ENCODE data around the gene SLC9A7.
A peak's percentile ranks its signal among the peaks of the same experiment; 100 is the strongest.

SLC9A7 gene

GRCh38 chrX:46665232-46666152, 93.4 kb downstream of the SLC9A7 start:
- no peak for DNase-seq (ENCODE audit: low read depth)
- no peak for TF ChIP-seq CTCF (IDR thresholded peaks at IDR 0.05; ENCODE audit: insufficient read depth, low read depth, low read length, missing control alignments)
- no peak overlapping the region for H3K4me3 ChIP-seq (ENCODE audit: low read depth, low read length)

- no peak for DNase-seq (ENCODE audit: low read depth)
- no peak for TF ChIP-seq CTCF (IDR thresholded peaks at IDR 0.05; ENCODE audit: insufficient read depth, low read depth, low read length, missing control alignments)
- H3K4me3 ChIP-seq (ENCODE audit: low read depth, low read length), result no peak overlapping the region
Observed at GRCh38 chrX:46662188-46662958, 96.5 kb downstream of the SLC9A7 start.

GRCh38 chrX:46653482-46653881, 105.4 kb downstream of the SLC9A7 start:
- TF ChIP-seq CTCF (IDR thresholded peaks at IDR 0.05; ENCODE audit: insufficient read depth, low read depth, low read length, missing control alignments), result no peak
- no peak for DNase-seq (ENCODE audit: low read depth)
- H3K4me3 ChIP-seq (ENCODE audit: low read depth, low read length), result no peak overlapping the region

GRCh38 chrX:46649421-46650260, 109.3 kb downstream of the SLC9A7 start:
- H3K4me3 ChIP-seq (ENCODE audit: low read depth, low read length), result no peak overlapping the region
- no peak for TF ChIP-seq CTCF (IDR thresholded peaks at IDR 0.05; ENCODE audit: insufficient read depth, low read depth, low read length, missing control alignments)
- peak; percentile 13 for DNase-seq (ENCODE audit: low read depth)

GRCh38 chrX:46648660-46649059, 110.3 kb downstream of the SLC9A7 start:
- H3K4me3 ChIP-seq (ENCODE audit: low read depth, low read length), result no peak overlapping the region
- DNase-seq (ENCODE audit: low read depth), result no peak
- TF ChIP-seq CTCF (IDR thresholded peaks at IDR 0.05; ENCODE audit: insufficient read depth, low read depth, low read length, missing control alignments), result no peak

- no peak overlapping the region for H3K4me3 ChIP-seq (ENCODE audit: low read depth, low read length)
- no peak for TF ChIP-seq CTCF (IDR thresholded peaks at IDR 0.05; ENCODE audit: insufficient read depth, low read depth, low read length, missing control alignments)
- no peak for DNase-seq (ENCODE audit: low read depth)
Observed at GRCh38 chrX:46647251-46647650, 111.7 kb downstream of the SLC9A7 start.
